CD14-positive monocyte (primary cell): ENCODE results near the gene ACAD10. TPM values are rescaled to one million over a fixed set of nuclear protein-coding genes. Genes with fewer than 3 reads are reported as not detected.
A peak's percentile ranks its signal among the peaks of the same experiment; 100 is the strongest.

ENCODE experiments used
- DNase-seq, 3 donors: peaks; one replicate each; pipeline ENCODE4 v3.0.0-alpha.2; 2011 to 2022
- H2AFZ ChIP-seq: 2 replicates; pipeline ENCODE4 v1.6.0; 2012; ENCODE audit warnings: mild to moderate bottlenecking, low read depth, low read length, inconsistent platforms; ENCODE audit not compliant: insufficient read depth, poor library complexity, severe bottlenecking
- H3K27ac ChIP-seq, 2 donors: 1 replicate in 1 of 2; 2 replicates in 1 of 2; pipeline ENCODE4 v1.5.1; 2012 to 2013; ENCODE audit warnings: low read length in 2 of 2, control low read depth in 1 of 2, inconsistent platforms in 1 of 2, low read depth in 1 of 2, mild to moderate bottlenecking in 1 of 2
- H3K27me3 ChIP-seq, 2 donors: one replicate each; pipeline versions ENCODE4 v1.6.0 to v1.6.1; 2011 to 2013; ENCODE audit warnings: low read length in 2 of 2; ENCODE audit not compliant: control insufficient read depth in 2 of 2, insufficient read depth in 2 of 2
- H3K36me3 ChIP-seq, 2 donors: replicated peaks in 1 of 2; 1 replicate in 1 of 2; 2 replicates in 1 of 2; pipeline versions ENCODE4 v1.5.1 to v1.6.1; 2012 to 2013; ENCODE audit warnings: low read length in 2 of 2, control low read depth in 1 of 2, inconsistent platforms in 1 of 2, mild to moderate bottlenecking in 1 of 2; ENCODE audit not compliant: insufficient read depth in 2 of 2, control insufficient read depth in 1 of 2
- H3K4me1 ChIP-seq, 2 donors: 1 replicate in 1 of 2; 2 replicates in 1 of 2; pipeline versions ENCODE4 v1.5.1 to v1.6.1; 2012 to 2013; ENCODE audit warnings: low read length in 2 of 2, control low read depth in 1 of 2, inconsistent platforms in 1 of 2, mild to moderate bottlenecking in 1 of 2, moderate library complexity in 1 of 2; ENCODE audit not compliant: insufficient read depth in 2 of 2, control insufficient read depth in 1 of 2
- H3K4me2 ChIP-seq: replicated peaks from 2 replicates; pipeline ENCODE3; 2012; ENCODE audit warnings: low read length, moderate library complexity, mild to moderate bottlenecking; ENCODE audit not compliant: poor library complexity, severe bottlenecking; ENCODE audit errors: extremely low read depth
- H3K4me3 ChIP-seq, 3 experiments: fragments of 200-600 bp in 1 of 3; sonication (generic) in 1 of 3; replicated peaks in 1 of 3; 1 replicate in 2 of 3; 2 replicates in 1 of 3; pipeline ENCODE4 v1.5.1; 2011 to 2013; ENCODE audit warnings: low read length in 3 of 3, mild to moderate bottlenecking in 3 of 3, control low read depth in 2 of 3, low read depth in 2 of 3, inconsistent platforms in 1 of 3, moderate library complexity in 1 of 3
- H3K79me2 ChIP-seq: 2 replicates; pipeline ENCODE4 v1.6.0; 2012; ENCODE audit warnings: mild to moderate bottlenecking, control low read depth, inconsistent platforms, low read length, moderate library complexity; ENCODE audit not compliant: insufficient read depth
- H3K9ac ChIP-seq: 2 replicates; pipeline ENCODE4 v1.6.0; 2017; ENCODE audit warnings: low read length, mild to moderate bottlenecking; ENCODE audit not compliant: insufficient read depth, poor library complexity, severe bottlenecking
- H3K9me3 ChIP-seq, 2 donors: replicated peaks in 1 of 2; 1 replicate in 1 of 2; 2 replicates in 1 of 2; pipeline versions ENCODE4 v1.5.1 to v1.6.1; 2012 to 2013; ENCODE audit warnings: low read length in 2 of 2, control low read depth in 1 of 2; ENCODE audit not compliant: control insufficient read depth in 1 of 2, insufficient read depth in 1 of 2
- H4K20me1 ChIP-seq: 2 replicates; pipeline ENCODE4 v1.6.0; 2012; ENCODE audit warnings: mild to moderate bottlenecking, low read length, control low read depth, moderate library complexity; ENCODE audit not compliant: insufficient read depth
- H3K27ac Mint-ChIP-seq, 7 donors: one replicate each; pipeline ENCODE4 v1.8.0; 2020; ENCODE audit warnings: mild to moderate bottlenecking in 7 of 7, mixed read lengths in 7 of 7, moderate library complexity in 6 of 7, inconsistent platforms in 2 of 7
- H3K27me3 Mint-ChIP-seq, 3 donors: one replicate each; pipeline ENCODE4 v1.8.0; 2021 to 2022; ENCODE audit warnings: low read depth in 3 of 3, mild to moderate bottlenecking in 3 of 3, mixed read lengths in 3 of 3, moderate library complexity in 3 of 3, inconsistent platforms in 1 of 3
- H3K36me3 Mint-ChIP-seq, 2 donors: one replicate each; pipeline ENCODE4 v1.8.0; 2020; ENCODE audit warnings: mixed read lengths in 2 of 2, inconsistent platforms in 1 of 2, mild to moderate bottlenecking in 1 of 2
- H3K4me1 Mint-ChIP-seq: one replicate; pipeline ENCODE4 v1.8.0; 2020; ENCODE audit warnings: mild to moderate bottlenecking, mixed read lengths
- H3K4me3 Mint-ChIP-seq, 2 donors: one replicate each; pipeline ENCODE4 v1.8.0; 2020; ENCODE audit warnings: mild to moderate bottlenecking in 2 of 2, mixed read lengths in 2 of 2, moderate library complexity in 1 of 2
- H3K9me3 Mint-ChIP-seq, 7 donors: one replicate each; pipeline ENCODE4 v1.8.0; 2020 to 2022; ENCODE audit warnings: mixed read lengths in 7 of 7, mild to moderate bottlenecking in 6 of 7, moderate library complexity in 6 of 7, inconsistent platforms in 2 of 7
- WGBS: methylation state at CpG from one replicate; pipeline ENCODE4 v1.1.5; 2013; ENCODE audit warnings: missing lambda C conversion rate; ENCODE audit not compliant: insufficient coverage; 5-methylcytosine and 5-hydroxymethylcytosine counted together
- intact Hi-C, 2 donors: fragments of 100-400 bp; cut with micrococcal nuclease; formaldehyde crosslinking; loops; one replicate each; pipeline versions ENCODE4 v1.15.0 to v1.15.1; 2023
- polyA plus RNA-seq, 3 donors: library from polyadenylated mRNA; depleted of rRNA in 1 of 3; unstranded in 2 of 3; stranded (reverse) in 1 of 3; fragments of 300-500 nt in 2 of 3; fragments of >200 nt in 1 of 3; fragmentation: Illumina TruSeq in 2 of 3; gene quantifications; 1 replicate in 2 of 3; 2 replicates in 1 of 3; pipeline ENCODE4 v1.2.3, GENCODE V29; 2012 to 2021
- TF ChIP-seq, protein P1 (sequence below): fragments of 200-600 bp; IDR thresholded peaks from one replicate; pipeline ENCODE4 v1.8.0; 2022; ENCODE audit warnings: antibody characterized with exemption, mild to moderate bottlenecking

The ACAD10 gene
- polyA plus RNA-seq, 3 donors, result 9.4 to 34.3 (median 10.1) TPM

DNA sequence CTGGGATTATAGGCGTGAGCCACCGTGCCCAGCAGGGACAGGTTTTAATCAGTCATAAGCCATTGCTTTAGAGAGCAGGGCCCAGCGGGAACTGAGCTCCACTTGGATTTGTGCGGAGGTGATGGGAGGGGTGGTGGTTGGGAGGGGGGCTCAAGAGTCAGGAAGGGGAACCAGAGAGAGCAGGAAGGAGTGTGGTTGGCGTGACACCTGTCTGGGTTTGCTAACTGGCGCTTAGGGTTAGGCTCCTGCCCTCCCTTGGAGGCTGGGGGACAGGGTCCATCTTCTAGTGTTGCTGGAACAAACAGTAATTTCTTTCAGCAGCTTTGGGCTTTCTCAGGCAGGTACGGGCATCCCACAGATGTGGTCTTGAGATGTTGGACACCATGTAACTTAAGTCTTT lies 73.4 kb downstream of the ACAD10 start:
- no peaks in the 10 kb centered on the region for H3K79me2 ChIP-seq
- TF ChIP-seq, protein P1, sequence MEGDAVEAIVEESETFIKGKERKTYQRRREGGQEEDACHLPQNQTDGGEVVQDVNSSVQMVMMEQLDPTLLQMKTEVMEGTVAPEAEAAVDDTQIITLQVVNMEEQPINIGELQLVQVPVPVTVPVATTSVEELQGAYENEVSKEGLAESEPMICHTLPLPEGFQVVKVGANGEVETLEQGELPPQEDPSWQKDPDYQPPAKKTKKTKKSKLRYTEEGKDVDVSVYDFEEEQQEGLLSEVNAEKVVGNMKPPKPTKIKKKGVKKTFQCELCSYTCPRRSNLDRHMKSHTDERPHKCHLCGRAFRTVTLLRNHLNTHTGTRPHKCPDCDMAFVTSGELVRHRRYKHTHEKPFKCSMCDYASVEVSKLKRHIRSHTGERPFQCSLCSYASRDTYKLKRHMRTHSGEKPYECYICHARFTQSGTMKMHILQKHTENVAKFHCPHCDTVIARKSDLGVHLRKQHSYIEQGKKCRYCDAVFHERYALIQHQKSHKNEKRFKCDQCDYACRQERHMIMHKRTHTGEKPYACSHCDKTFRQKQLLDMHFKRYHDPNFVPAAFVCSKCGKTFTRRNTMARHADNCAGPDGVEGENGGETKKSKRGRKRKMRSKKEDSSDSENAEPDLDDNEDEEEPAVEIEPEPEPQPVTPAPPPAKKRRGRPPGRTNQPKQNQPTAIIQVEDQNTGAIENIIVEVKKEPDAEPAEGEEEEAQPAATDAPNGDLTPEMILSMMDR, result no peak
- peaks cover 46% of the 10 kb centered on the region for H3K4me1 Mint-ChIP-seq
- no peak for DNase-seq
- peak overlapping the region in 1 of 7 donors; percentile 0 for H3K27ac Mint-ChIP-seq
- no peak overlapping the region for H3K4me3 ChIP-seq
- H3K9me3 ChIP-seq, result no peaks in the 10 kb centered on the region
- WGBS, result 21% methylated on average over 6 of the region's 7 CpGs
- peaks cover 14 to 29% of the 10 kb centered on the region in 2 donors for H3K36me3 ChIP-seq
- H3K4me1 ChIP-seq, result peaks cover 16 to 17% of the 10 kb centered on the region in 2 donors
- no peaks in the 10 kb centered on the region for H3K9me3 Mint-ChIP-seq
- intact Hi-C loops, result loop anchor here in 1 of 2 donors (10.0 kb wide), 1 partner anchor 56 kb away; no protein-coding TSS in a partner anchor
- H3K27ac ChIP-seq, result no peak overlapping the region
- H3K9ac ChIP-seq, result no peak overlapping the region
- H3K4me3 Mint-ChIP-seq, result no peak overlapping the region
- peaks cover 1 to 7% (median 6%) of the 10 kb centered on the region in 3 donors for H3K27me3 Mint-ChIP-seq
- H3K27me3 ChIP-seq, result no peaks in the 10 kb centered on the region
- no peak overlapping the region for H3K4me2 ChIP-seq
- no peaks in the 10 kb centered on the region for H4K20me1 ChIP-seq
- peaks cover 35 to 37% of the 10 kb centered on the region in 2 donors for H3K36me3 Mint-ChIP-seq
- H2AFZ ChIP-seq, result no peak overlapping the region

DNA sequence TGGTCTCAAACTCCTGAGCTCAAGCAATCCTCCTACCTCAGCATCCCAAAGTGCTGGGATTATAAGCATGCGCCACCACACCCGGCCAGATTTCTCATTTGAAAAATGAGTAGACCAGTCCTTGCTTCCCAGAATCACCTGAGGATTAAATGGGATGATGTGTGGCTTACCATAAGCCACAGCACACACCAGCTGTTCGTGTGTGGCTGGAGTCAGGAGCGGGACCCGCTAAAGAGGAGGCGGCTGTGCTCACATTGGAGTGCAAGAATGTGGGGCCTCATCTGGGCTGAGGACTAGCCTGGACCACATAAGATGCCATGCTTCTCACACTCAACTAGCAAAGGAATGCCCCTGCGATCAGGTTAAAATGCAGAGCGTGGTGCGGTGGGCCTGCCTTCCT lies 74.1 kb downstream of the ACAD10 start:
- TF ChIP-seq, protein P1, result no peak
- H3K9ac ChIP-seq, result no peak overlapping the region
- H3K27me3 Mint-ChIP-seq, result peaks cover 1 to 7% (median 6%) of the 10 kb centered on the region in 3 donors
- WGBS, result 100% methylated on average over 1 of the region's 9 CpGs
- no peaks in the 10 kb centered on the region for H3K27me3 ChIP-seq
- H2AFZ ChIP-seq, result no peak overlapping the region
- no peak overlapping the region for H3K4me3 ChIP-seq
- H3K36me3 ChIP-seq, result peaks cover 12 to 23% of the 10 kb centered on the region in 2 donors
- H4K20me1 ChIP-seq, result no peaks in the 10 kb centered on the region
- DNase-seq, result no peak
- H3K27ac Mint-ChIP-seq, result peak overlapping the region in 1 of 7 donors; percentile 11
- peaks cover 50% of the 10 kb centered on the region for H3K4me1 Mint-ChIP-seq
- H3K9me3 Mint-ChIP-seq, result no peaks in the 10 kb centered on the region
- peaks cover 16 to 17% of the 10 kb centered on the region in 2 donors for H3K4me1 ChIP-seq
- intact Hi-C loops, result loop anchor here in 1 of 2 donors (10.0 kb wide), 1 partner anchor 55 kb away; no protein-coding TSS in a partner anchor
- H3K4me2 ChIP-seq, result no peak overlapping the region
- no peak overlapping the region for H3K27ac ChIP-seq
- H3K36me3 Mint-ChIP-seq, result peaks cover 28 to 30% of the 10 kb centered on the region in 2 donors
- H3K9me3 ChIP-seq, result no peaks in the 10 kb centered on the region
- no peaks in the 10 kb centered on the region for H3K79me2 ChIP-seq
- H3K4me3 Mint-ChIP-seq, result no peak overlapping the region
